Upper lobe of right lung (tissue), 1 donor: Measurements from ENCODE around the gene TUBD1. TPM values are rescaled to one million over a fixed set of nuclear protein-coding genes. Genes with fewer than 3 reads are reported as not detected.
"Not testable (repeated sequence)": the region's sequence is repeated elsewhere in the genome, so short reads cannot be mapped to it uniquely, and the experiment has no call there.

Source experiments
- ATAC-seq: fragments of 200-7000 bp; cut with Tn5 transposase; one replicate; pipeline ENCODE4 v1.9.1; 2020; ENCODE audit warnings: mild to moderate bottlenecking, moderate library complexity
- DNase-seq: peaks from one replicate; pipeline ENCODE4 v3.0.0-alpha.2; 2020
- H3K27ac ChIP-seq: fragments of 200-600 bp; one replicate; pipeline ENCODE4 v1.8.0; 2022
- H3K27me3 ChIP-seq: fragments of 200-600 bp; one replicate; pipeline ENCODE4 v1.8.0; 2022; ENCODE audit warnings: mild to moderate bottlenecking
- H3K36me3 ChIP-seq: fragments of 200-600 bp; one replicate; pipeline ENCODE4 v1.8.0; 2022
- H3K4me1 ChIP-seq: fragments of 200-600 bp; one replicate; pipeline ENCODE4 v1.8.0; 2022
- H3K4me3 ChIP-seq: fragments of 200-600 bp; one replicate; pipeline ENCODE4 v1.8.0; 2022; ENCODE audit warnings: mild to moderate bottlenecking
- H3K9me3 ChIP-seq: fragments of 200-600 bp; one replicate; pipeline ENCODE4 v1.8.0; 2022
- CTCF ChIP-seq: fragments of 200-600 bp; IDR thresholded peaks from one replicate; pipeline ENCODE4 v1.8.0; 2022; ENCODE audit warnings: antibody characterized with exemption
- intact Hi-C: fragments of 100-400 bp; cut with DNase I; formaldehyde crosslinking; loops from one replicate; pipeline ENCODE4 v1.11.0; 2022
- total RNA-seq: library from RNA; stranded (reverse); fragmentation: NEBNext Ultra II Directional; extraction: Animal tissue kit (Norgen Biotek cat#: 25700); gene quantifications from one replicate; pipeline ENCODE4 v1.2.1, GENCODE V29; 2021
- donor health status: DM: no; HTN: yes; CAD: no; lungs with severe emphysema.

TUBD1 gene
- total RNA-seq, 1 donor from 2014 or later = 15.3 TPM

- peaks cover 80% of the 10 kb centered on the region for H3K36me3 ChIP-seq
- no peak for DNase-seq
These were observed 14.1 kb downstream of the TUBD1 start for GRCh38 chr17:59878624-59879023.

DNA sequence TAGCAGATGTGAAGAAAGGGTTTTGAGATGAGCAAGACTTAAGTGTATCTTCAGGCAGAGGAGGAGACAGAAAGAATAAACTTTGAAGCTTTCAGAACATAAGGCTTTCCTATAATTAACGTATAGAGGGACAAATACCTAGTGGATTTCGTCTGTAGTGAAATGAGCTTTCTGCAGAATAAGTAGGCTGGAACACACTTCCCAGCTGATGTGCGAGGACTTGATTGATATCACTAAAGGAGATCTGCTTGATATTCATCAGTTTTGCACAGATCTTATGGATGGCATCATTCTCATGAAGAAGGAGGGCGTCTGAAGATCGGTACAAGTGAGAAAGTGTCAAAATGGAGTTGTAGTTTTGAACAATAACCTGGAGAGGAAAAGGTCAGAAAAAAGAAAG is 14.8 kb downstream of the TUBD1 start:
- Histone ChIP-seq H3K9me3 (no peaks in the 10 kb centered on the region), H3K36me3 (peaks cover 73% of the 10 kb centered on the region), H3K4me3 (no peak overlapping the region), H3K27ac (no peak overlapping the region), H3K4me1 (no peaks in the 10 kb centered on the region), H3K27me3 (no peaks in the 10 kb centered on the region)
- intact Hi-C loops = no loop called here
- no peak for ATAC-seq
- TF ChIP-seq CTCF = no peak
- DNase-seq = no peak

More at GRCh38 chr17:59878624-59879023, 14.1 kb downstream of the TUBD1 start:
- no peak for TF ChIP-seq CTCF
- ATAC-seq = no peak
- Histone ChIP-seq H3K4me1 (no peaks in the 10 kb centered on the region), H3K4me3 (no peak overlapping the region), H3K9me3 (no peaks in the 10 kb centered on the region), H3K27me3 (no peaks in the 10 kb centered on the region), H3K27ac (no peak overlapping the region)
- intact Hi-C loops = no loop called here

- H3K9me3 ChIP-seq = no peaks in the 10 kb centered on the region
- ATAC-seq = peak; percentile 45
- TF ChIP-seq CTCF = no peak
- peaks cover 54% of the 10 kb centered on the region for H3K36me3 ChIP-seq
- intact Hi-C loops = no loop called here
- H3K27ac ChIP-seq = no peak overlapping the region
- no peaks in the 10 kb centered on the region for H3K4me1 ChIP-seq
- H3K4me3 ChIP-seq = no peak overlapping the region
- DNase-seq = no peak
- no peaks in the 10 kb centered on the region for H3K27me3 ChIP-seq
These were observed 16.6 kb downstream of the TUBD1 start for GRCh38 chr17:59876107-59876506.

DNA sequence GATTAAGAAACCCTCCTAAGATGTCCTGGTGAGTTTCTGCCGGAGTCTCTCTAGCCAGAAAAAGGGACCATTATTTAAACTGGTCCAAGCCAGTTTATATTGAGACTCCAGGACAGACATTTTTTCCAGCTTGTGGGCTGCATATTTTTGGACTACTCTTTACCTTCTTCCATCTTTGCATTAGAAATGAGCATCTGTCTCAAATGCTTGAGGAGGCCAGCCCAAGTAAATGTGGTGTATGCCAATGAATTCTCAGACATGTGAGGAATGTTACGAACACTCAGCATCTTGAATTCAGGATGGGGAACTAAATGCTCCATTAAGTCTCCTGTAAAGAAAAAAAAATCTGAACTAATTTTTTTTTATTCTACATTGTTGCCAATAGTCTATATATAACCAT is 18.4 kb downstream of the TUBD1 start:
- no peak overlapping the region for H3K4me3 ChIP-seq
- ATAC-seq (no peak), DNase-seq (no peak)
- peaks cover 38% of the 10 kb centered on the region for H3K36me3 ChIP-seq
- intact Hi-C loops = no loop called here
- TF ChIP-seq CTCF = no peak
- H3K4me1 ChIP-seq = no peaks in the 10 kb centered on the region
- H3K27me3 ChIP-seq = no peaks in the 10 kb centered on the region
- H3K9me3 ChIP-seq = no peaks in the 10 kb centered on the region
- H3K27ac ChIP-seq = no peak overlapping the region

DNA sequence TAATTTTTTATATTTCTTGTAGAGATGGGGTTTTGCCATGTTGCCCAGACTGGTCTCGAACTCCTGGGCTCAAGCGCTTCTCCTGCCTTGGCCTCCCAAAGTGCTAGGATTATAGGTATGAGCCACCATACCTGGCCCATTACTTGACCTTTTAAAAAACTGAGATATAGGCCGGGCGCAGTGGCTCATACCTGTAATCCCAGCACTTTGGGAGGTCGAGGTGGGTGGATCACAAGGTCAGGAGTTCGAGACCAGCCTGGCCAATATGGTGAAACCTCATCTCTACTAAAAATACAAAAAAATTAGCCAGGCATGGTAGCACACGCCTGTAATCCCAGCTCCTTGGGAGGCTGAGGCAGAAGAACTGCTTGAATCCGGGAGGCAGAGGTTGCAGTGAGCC is 19.3 kb downstream of the TUBD1 start:
- intact Hi-C loops, ATAC-seq, H3K4me1 ChIP-seq, H3K9me3 ChIP-seq, H3K4me3 ChIP-seq, H3K27me3 ChIP-seq, H3K27ac ChIP-seq, DNase-seq: not testable (repeated sequence)
- peaks cover 37% of the 10 kb centered on the region for H3K36me3 ChIP-seq

DNA sequence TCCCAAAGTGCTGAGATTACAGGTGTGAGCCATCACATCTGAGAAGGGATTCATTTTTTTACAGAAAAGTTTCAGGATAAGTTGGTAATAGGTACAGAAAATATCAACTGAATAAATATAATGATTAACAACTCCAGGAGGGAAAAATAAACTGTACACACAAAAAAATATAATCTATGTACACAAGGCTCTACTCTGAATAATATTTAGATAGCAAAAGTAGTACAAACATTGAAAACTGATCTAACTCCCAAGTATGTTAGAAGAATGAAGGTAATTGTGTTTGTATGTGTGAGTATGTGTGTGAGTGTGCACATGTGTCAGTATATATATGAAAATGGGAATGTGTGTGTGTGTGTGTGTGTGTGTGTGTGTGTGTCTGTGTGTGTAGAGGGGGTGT is 20.4 kb downstream of the TUBD1 start:
- no peak overlapping the region for H3K4me3 ChIP-seq
- ATAC-seq (no peak), DNase-seq (no peak)
- H3K9me3 ChIP-seq = no peaks in the 10 kb centered on the region
- no peaks in the 10 kb centered on the region for H3K27me3 ChIP-seq
- H3K4me1 ChIP-seq = no peaks in the 10 kb centered on the region
- no peak overlapping the region for H3K27ac ChIP-seq
- TF ChIP-seq CTCF = no peak
- H3K36me3 ChIP-seq = peaks cover 27% of the 10 kb centered on the region
- intact Hi-C loops = no loop called here
